ENCODE results near the gene LRRC74A.

DNA sequence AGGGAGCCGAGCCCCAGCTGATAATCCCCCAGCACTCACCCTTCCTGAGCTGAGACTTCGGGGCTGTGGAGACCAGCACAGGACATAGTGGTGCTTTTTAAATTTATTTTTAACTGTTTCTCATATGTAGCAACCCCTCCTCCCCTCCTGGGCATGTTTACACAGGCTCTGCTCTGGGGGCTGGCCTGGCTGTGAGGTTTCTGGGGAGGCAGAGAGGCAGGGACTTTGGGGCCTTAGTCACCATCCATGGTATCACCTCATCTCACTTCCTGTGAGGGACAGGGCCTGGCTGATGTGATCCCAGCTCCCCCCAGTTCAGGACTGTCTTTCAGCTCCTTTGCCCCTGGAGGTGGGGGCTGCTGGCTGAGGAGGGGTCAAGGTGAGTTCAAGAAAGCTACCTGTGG lies 44.6 kb upstream of the LRRC74A start:
- TF ChIP-seq EZH2 (IDR thresholded peaks at IDR 0.05; ENCODE audit: low read length), result no peak
- TF ChIP-seq, protein P1, sequence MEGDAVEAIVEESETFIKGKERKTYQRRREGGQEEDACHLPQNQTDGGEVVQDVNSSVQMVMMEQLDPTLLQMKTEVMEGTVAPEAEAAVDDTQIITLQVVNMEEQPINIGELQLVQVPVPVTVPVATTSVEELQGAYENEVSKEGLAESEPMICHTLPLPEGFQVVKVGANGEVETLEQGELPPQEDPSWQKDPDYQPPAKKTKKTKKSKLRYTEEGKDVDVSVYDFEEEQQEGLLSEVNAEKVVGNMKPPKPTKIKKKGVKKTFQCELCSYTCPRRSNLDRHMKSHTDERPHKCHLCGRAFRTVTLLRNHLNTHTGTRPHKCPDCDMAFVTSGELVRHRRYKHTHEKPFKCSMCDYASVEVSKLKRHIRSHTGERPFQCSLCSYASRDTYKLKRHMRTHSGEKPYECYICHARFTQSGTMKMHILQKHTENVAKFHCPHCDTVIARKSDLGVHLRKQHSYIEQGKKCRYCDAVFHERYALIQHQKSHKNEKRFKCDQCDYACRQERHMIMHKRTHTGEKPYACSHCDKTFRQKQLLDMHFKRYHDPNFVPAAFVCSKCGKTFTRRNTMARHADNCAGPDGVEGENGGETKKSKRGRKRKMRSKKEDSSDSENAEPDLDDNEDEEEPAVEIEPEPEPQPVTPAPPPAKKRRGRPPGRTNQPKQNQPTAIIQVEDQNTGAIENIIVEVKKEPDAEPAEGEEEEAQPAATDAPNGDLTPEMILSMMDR (optimal IDR thresholded peaks at IDR 0.05 in 1 of 3, IDR thresholded peaks at IDR 0.05 in 1 of 3, conservative IDR thresholded peaks at IDR 0.05 in 1 of 3; ENCODE audit: extremely low read depth in 1 of 3, insufficient read depth in 2 of 3, low read length in 3 of 3), result no peak

Measured in keratinocyte (primary cell).